IPS-NIHi7 (cell line): Measurements from ENCODE around the gene PTBP3.

Source experiments
- DNase-seq: peaks from one replicate; pipeline ENCODE4 v3.0.0; 2012; ENCODE audit warnings: mixed read lengths; ENCODE audit errors: extremely low spot score

The PTBP3 gene

GRCh38 chr9:112169368-112169767 is 164.1 kb downstream of the PTBP3 start:
- no peak for DNase-seq

- DNase-seq: no peak
Measured at GRCh38 chr9:112168197-112168596, 165.2 kb downstream of the PTBP3 start.
